HUDEP-2 (cell line): ENCODE measurements around the gene MPEG1.

Experiments used
- DNase-seq, 76 experiments: peaks; one replicate each; lab custom pipeline; 2025; ENCODE audit not compliant: unreplicated experiment in 76 of 76; lab: John Stamatoyannopoulos, UW

The MPEG1 gene

GRCh38 chr11:59173080-59173963 lies 39.4 kb downstream of the MPEG1 start:
- DNase-seq = no peak

- no peak for DNase-seq
Observed at GRCh38 chr11:59172345-59173079, 40.2 kb downstream of the MPEG1 start.

DNA sequence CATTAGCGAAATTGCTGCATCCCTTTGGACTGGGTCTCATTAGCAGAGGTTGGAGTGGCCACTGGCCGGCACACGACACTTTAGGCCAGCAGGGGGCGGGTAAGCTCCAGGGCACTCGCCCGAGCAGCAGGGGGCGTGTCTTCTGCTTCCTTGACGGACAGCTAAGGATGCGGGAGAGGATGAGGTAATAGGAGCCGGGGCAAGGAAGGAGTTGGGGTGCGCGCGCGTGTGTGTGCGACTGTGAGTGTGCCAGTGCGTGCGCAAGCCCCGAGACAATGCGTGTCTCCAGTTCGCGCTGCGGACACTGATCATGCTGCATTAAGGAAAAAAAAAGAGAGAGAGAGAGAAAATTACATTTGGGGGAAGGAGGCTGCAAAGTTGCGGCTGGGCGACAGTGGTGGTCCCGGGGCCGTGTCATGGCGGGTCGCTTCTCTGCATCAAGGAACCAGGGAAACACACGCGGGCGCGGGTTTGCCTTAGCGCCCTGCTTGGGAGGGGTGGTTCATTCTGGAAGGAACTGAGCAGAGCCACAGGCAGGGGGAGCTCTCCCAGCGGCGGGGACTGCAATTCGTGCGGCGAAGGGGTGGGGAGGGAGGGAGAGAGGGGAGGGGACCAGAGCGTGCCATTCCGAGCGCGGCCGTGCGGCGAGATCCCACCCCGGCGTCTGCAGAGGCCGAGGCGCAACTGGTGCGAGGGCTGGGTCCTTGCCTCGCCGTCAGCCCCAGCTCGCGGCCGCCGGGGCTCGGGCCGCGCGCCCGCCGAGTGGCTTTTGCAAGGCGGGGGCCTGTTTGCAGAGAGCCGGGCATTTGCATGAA lies 41.0 kb downstream of the MPEG1 start, which contains the start of gene DTX4:
Gene DTX4, plus strand, starts transcription at position 625 of the 815 bp plus-strand sequence. CDS start 464 bp downstream, outside the sequence.
- peak in 73 of 76 experiments; percentile 24 to 90 (median 78) for DNase-seq

DNA sequence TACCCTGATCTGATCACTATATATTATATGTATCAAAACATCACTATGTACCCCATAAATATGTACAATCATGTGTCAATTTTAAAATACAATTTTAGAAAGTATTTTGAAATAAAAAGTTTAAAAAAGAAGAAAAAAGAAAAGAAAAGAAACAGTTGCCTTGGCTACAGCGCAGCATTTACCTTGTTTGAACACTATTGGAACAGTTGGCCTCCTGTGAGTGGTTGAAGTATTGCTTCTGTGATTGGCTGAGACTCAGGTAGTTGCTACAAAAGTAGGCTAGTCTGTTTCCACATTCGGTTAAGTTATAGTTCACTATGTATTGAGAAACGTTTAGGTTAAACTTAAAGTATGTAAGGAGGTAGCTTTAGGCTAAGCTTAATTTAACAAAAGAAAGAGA lies 48.7 kb downstream of the MPEG1 start:
- DNase-seq = no peak
